ENCODE measurements around the gene PEX3.

DNA sequence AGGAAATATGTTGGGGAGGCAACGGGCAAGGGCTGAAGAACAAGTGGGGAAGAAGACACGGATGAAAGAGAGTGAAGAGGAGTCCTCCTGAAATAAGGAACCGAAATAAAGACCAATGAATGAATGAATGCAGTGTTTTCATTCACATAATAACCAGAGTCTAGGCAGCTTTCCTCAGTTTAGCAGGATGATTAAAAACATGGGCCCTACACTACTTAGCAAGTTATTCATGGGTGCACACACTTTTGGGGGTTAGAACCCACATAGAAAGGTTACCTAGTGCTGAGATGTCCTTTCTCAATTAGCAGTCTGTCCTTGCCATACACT lies 66.8 kb downstream of the PEX3 start:
- no peak for TF ChIP-seq EZH2 (IDR thresholded peaks at IDR 0.05; ENCODE audit: low read length, unreplicated experiment)
- TF ChIP-seq, protein P1, sequence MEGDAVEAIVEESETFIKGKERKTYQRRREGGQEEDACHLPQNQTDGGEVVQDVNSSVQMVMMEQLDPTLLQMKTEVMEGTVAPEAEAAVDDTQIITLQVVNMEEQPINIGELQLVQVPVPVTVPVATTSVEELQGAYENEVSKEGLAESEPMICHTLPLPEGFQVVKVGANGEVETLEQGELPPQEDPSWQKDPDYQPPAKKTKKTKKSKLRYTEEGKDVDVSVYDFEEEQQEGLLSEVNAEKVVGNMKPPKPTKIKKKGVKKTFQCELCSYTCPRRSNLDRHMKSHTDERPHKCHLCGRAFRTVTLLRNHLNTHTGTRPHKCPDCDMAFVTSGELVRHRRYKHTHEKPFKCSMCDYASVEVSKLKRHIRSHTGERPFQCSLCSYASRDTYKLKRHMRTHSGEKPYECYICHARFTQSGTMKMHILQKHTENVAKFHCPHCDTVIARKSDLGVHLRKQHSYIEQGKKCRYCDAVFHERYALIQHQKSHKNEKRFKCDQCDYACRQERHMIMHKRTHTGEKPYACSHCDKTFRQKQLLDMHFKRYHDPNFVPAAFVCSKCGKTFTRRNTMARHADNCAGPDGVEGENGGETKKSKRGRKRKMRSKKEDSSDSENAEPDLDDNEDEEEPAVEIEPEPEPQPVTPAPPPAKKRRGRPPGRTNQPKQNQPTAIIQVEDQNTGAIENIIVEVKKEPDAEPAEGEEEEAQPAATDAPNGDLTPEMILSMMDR (conservative IDR thresholded peaks at IDR 0.05; ENCODE audit: low read depth, low read length): no peak
- no peak for TF ChIP-seq EZH2phosphoT487 (IDR thresholded peaks at IDR 0.05; ENCODE audit: borderline replicate concordance, low read length)
